ENCODE data around the gene FOXK2. TPM values are rescaled to one million over a fixed set of nuclear protein-coding genes. Genes with fewer than 3 reads are reported as not detected.

Gene FOXK2
- 10 to 100 TPM; 40.1 to 50.6 (median 44.8) TPM for polyA plus RNA-seq (ENCODE audit: insufficient read length in 3 of 3)
- long read RNA-seq, donor 1, full-length matches to known transcripts, result 19 of 25 reads
- long read RNA-seq, donor 1, partial matches to known transcripts, result 6 of 25 reads
- long read RNA-seq, donor 1, other reads (novel, unspliced or antisense), result 0 of 25 reads
- long read RNA-seq, donor 2, full-length matches to known transcripts, result 15 of 22 reads
- long read RNA-seq, donor 2, partial matches to known transcripts, result 7 of 22 reads
- long read RNA-seq, donor 2, other reads (novel, unspliced or antisense), result 0 of 22 reads
- long read RNA-seq, donor 3, full-length matches to known transcripts, result 24 of 37 reads
- long read RNA-seq, donor 3, partial matches to known transcripts, result 13 of 37 reads
- long read RNA-seq, donor 3, other reads (novel, unspliced or antisense), result 0 of 37 reads
- long read RNA-seq, donor 4, full-length matches to known transcripts, result 14 of 43 reads
- long read RNA-seq, donor 4, partial matches to known transcripts, result 29 of 43 reads
- long read RNA-seq, donor 4, other reads (novel, unspliced or antisense), result 0 of 43 reads
- long read RNA-seq, donor 5, full-length matches to known transcripts, result 15 of 28 reads
- long read RNA-seq, donor 5, partial matches to known transcripts, result 13 of 28 reads
- long read RNA-seq, donor 5, other reads (novel, unspliced or antisense), result 0 of 28 reads
- long read RNA-seq, donor 6, full-length matches to known transcripts, result 16 of 21 reads
- long read RNA-seq, donor 6, partial matches to known transcripts, result 5 of 21 reads
- long read RNA-seq, donor 6, other reads (novel, unspliced or antisense), result 0 of 21 reads
- long read RNA-seq, donor 7, full-length matches to known transcripts, result 26 of 64 reads
- long read RNA-seq, donor 7, partial matches to known transcripts, result 38 of 64 reads
- long read RNA-seq, donor 7, other reads (novel, unspliced or antisense), result 0 of 64 reads
- long read RNA-seq, donor 8, full-length matches to known transcripts, result 13 of 18 reads
- long read RNA-seq, donor 8, partial matches to known transcripts, result 5 of 18 reads
- long read RNA-seq, donor 8, other reads (novel, unspliced or antisense), result 0 of 18 reads
- long read RNA-seq, donor 9, full-length matches to known transcripts, result 17 of 60 reads
- long read RNA-seq, donor 9, partial matches to known transcripts, result 43 of 60 reads
- long read RNA-seq, donor 9, other reads (novel, unspliced or antisense), result 0 of 60 reads
- long read RNA-seq, donor 10, full-length matches to known transcripts, result 19 of 71 reads
- long read RNA-seq, donor 10, partial matches to known transcripts, result 52 of 71 reads
- long read RNA-seq, donor 10, other reads (novel, unspliced or antisense), result 0 of 71 reads
- long read RNA-seq, donor 11, full-length matches to known transcripts, result 16 of 51 reads
- long read RNA-seq, donor 11, partial matches to known transcripts, result 11 of 51 reads
- long read RNA-seq, donor 11, other reads (novel, unspliced or antisense), result 24 of 51 reads
- long read RNA-seq, donor 12, full-length matches to known transcripts, result 16 of 16 reads
- long read RNA-seq, donor 12, partial matches to known transcripts, result 0 of 16 reads
- long read RNA-seq, donor 12, other reads (novel, unspliced or antisense), result 0 of 16 reads
- long read RNA-seq, donor 13, full-length matches to known transcripts, result 15 of 25 reads
- long read RNA-seq, donor 13, partial matches to known transcripts, result 10 of 25 reads
- long read RNA-seq, donor 13, other reads (novel, unspliced or antisense), result 0 of 25 reads
- long read RNA-seq, donor 14, result 0 reads
- long read RNA-seq, donor 15, result 0 reads
- long read RNA-seq, donor 16, full-length matches to known transcripts, result 15 of 71 reads
- long read RNA-seq, donor 16, partial matches to known transcripts, result 56 of 71 reads
- long read RNA-seq, donor 16, other reads (novel, unspliced or antisense), result 0 of 71 reads

DNA sequence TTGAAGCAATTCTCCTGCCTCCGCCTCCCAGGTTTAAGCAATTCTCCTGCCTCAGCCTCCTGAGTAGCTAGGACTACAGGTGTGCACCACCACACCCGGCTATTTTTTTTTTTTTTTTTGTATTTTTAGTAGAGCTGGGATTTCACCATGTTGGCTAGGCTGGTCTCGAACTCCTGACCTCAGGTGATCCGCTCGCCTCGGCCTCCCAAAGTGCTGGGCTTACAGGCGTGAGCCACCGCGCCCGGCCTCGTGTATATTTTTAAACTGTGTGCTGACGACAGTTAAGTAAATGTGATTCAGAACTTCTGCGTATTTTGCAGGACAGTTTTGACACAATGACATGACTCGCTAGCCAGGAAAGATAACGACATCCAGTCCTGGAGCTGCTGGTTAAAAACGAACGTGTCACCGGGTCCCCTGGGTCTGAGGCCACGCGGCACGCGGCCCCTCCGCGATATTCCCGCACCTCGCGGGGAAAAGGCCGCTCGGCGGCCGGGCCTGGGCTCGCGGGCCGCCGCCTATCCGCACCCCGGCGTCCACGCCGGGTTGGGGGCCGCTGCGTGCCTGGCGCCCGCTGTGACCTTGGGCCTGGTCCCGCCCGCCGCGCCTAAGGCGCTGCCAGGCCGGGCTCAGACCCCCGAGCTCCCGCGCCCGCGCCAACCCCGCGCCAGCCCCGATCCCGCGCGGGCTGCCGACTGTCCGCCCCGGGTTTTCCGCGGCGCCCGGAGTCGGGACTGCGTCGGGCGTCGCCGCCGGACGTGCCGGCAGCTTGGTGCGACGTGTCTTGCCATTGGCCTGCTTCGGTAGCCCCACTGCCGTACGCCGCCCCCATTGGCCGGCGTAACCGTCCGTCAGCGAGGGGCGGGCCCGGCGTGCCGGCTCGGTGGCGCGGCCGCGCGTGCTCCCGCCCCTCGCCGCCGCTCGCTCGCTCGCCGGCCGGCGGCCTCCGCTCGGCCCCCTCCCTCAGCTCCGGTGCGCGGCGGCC lies at the start of gene FOXK2:
FOXK2 (plus strand) TSS at position 907 of the 985 bp plus-strand sequence. CDS start 157 bp downstream, outside the sequence.
- DNase-seq, result peak; percentile 92

DNA sequence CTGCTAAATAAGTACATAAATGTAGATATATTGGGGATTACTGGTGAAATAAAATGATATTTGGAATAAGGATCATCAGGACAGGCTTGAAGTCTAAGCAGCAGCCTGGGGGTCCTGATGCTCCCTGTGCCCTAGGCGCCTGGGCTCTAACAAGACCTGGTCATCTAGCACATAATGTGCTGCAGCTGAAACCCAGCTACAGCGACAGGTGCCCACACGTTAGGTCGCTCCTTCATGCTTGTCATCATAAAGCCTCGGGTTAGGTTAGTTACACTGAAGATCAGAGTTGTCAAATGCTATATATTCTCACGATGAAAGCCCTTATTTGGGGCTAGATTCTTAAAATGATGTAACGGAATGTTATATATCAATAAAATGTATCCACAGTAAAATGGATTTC lies 49.5 kb upstream of the FOXK2 start:
- no peak for DNase-seq

DNA sequence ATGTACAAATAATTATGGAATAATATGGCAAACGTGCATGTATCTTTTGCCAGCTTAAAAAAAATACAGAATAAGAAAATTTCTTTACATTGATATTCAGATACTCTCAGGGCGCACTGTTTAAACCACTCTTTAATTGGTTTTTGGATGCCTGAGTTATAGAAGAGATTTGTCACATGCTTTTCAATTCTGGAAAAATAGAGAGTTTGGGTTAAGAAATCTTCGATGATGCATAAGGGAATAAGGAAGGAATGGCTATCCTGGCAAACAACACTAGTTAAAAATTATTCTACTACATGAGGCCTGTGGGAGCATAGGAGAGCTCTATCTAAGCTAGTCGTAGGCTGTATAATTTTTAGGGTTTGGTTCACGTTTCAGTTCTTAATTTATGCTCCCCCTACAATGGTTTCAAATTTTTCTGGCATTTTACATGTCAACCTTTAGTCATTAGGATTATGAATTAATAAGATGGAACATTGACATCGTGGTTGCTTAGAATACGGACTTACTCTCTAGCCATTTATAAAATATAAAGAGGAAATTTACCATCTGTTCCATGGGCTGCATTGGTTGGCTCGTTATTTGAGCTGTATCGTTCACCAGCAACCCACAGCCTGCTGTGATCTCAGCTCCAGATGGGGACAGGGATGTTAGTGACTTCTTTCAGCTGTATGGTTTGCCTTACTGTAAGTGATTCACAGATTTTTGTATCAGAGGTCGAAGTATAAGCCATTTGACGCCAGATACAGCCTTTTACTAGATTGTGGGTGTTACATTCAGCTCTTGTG lies 45.1 kb upstream of the FOXK2 start:
- DNase-seq, result no peak

DNA sequence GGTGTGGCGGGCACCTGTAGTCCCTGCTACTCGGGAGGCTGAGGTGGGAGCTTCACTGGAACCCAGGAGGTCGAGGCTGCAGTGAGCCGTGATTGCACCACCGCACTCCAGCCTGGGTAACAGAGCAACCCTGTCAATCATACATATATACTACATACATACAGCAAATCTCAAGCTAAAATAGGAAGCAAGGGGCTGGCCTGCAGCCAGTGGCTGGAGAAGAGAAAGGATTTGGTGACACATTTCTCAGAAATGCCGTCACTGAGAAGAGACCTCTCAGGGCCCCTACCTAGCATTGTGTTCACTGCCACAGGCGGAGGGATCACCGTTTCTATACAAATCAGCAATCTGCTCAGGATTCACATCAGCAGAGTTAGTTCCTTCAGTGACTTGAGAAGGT lies 44.1 kb upstream of the FOXK2 start:
- DNase-seq, result no peak

DNA sequence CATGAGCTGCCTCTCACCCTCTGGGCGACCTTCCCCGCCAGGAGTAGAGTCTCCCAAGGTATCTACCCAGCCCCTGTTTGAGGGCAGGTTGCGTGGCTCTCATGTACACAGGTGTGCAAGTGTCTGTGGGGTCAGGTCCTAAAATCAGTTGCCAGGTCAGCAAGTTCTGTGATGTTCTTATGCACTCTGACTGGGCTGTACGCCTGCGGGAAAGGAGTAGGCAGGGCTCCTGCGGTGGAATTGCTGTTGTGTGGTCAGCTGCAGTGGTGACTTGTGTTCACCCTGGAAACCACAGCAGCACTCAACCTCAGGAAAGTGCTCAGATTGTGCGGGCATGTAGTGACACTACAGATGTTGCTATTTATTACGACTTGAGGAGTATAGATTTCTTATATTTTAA lies 41.6 kb upstream of the FOXK2 start:
- DNase-seq, result no peak

DNA sequence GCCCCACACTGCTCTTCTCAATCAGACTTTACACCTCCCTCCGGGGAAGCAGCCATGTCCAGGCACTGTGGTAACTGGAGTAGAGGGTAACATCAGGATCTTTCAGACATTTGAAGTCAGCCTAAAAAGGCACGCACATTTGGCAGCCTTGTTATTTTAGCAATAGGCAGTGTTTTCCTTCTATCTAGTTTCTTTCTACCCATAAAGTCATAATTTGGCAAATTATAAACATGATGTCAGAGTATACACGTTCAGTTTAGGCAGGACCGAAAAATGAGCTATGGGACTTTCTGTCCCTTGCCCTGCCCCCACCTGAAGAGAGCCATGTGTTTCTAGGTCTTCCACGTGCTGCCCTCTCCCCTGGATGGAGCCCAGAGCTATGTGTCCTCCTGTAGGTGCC lies 39.9 kb upstream of the FOXK2 start:
- DNase-seq, result no peak

DNA sequence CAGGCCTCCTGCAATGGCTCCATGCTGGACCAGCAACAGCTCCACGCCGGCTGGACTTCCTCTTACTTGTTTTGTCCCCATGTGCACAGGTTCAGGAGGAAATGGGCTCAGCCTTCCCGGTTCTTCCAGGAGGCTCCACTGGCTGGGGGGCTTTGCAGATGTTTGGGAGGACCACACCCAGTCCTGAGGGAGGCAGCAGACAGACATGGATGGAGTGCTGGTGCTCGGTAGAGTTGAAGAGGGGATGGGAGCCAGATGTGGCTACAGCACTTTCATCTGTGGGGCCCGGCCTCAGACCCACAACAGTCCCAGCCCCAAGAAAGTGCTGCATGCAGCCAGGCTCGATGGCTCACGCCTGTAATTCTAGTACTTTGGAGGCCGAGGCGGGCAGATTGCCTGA lies 39.2 kb upstream of the FOXK2 start:
- no peak for DNase-seq

DNA sequence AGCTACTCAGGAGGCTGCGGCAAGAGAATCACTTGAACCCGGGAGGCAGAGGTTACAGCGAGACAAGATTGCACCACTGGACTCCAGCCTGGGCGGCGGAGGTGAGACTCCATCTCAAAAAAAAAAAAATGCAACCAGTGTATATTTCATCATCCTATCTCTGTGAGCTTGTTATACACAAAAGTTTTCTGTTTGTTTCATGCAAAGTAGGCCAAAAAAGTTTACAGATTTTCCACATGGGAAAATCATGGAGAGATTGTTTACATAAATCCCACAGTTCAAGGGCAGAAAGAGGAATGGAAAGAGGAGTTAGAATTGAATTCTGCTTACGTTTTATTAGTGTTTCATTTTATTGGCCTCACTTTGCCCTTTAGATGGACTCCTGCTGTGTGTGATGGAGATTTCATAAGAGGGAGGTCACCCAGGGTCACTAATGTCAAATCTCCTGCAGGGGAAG lies 36.3 kb upstream of the FOXK2 start:
- no peak for DNase-seq

DNA sequence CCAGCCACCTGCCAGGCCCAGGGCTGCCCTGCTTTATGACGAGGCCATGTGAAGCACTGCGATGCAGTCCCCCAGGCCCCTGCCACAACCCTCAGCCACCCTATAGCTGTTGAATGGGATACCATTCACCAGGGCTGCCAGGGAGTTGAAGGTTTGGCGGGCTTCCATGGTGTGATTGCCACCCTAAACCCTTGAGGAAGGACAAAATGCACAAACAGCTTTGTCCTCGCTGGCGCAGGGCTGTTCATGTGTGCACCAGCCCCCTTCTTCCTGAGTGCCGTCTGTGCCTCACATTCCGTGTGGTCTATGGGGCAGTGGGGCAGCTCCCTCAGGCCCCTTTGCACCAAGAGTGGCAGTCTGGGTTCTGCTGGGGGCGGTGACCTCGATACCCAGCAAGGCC lies 35.7 kb upstream of the FOXK2 start:
- no peak for DNase-seq

DNA sequence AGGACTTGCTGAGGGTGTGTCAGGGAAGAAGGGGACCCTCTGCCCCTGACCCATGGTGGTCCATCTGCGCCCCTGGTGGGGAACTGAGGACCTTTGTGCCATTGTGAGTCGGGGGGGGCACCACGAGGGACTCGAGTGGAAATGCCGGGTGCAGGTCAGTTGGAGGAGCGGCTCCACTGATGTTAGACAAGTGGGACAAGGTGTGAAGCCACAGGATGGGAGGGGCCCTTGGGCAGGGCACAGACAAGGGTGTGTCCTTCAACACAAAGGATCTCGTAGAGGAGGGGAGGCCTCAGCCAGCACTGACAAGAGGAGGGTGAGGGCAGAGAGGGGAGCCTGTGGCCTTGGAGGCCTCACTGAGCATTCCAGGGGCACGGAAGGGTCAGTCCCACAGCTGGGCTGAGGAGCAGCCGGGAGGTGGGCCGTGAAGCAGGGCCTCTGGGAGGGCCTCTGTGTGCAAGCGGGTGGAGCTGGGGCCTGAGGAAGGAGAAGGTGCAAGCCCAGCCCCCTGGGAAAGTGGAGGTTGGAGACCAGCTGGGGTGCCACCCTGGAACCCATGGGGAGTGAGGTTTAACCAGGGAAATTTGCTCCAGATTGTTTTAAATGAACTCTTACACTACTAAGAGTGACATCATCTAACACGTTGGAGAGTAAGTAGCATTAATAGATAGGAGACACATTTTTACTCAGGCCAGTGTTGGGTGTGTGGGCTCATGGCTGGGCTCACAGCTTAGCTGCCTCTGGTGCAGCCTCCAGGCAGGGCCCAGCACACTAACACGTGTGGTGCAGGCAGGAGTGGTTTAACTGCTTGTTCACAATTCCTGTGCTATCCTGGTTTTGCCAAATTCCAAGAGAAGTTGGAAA lies 33.1 kb upstream of the FOXK2 start:
- no peak for DNase-seq

DNA sequence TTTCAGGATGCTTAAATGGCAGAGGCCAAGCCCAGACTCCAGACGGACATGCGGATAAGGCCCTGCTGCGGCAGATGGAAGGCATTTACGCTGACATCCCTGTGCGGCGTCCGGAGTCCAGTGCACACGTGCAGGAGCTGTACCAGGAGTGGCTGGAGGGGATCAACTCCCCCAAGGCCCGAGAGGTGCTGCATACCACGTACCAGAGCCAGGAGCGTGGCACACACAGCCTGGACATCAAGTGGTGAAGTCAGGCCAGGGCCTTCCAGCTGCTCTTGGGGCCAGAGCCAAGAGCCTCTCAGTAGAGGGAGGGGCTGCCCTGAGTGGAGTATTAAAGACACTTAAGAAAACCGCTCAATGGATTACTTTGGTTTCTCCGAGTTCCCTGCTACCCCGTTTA lies 31.6 kb upstream of the FOXK2 start:
- no peak for DNase-seq

DNA sequence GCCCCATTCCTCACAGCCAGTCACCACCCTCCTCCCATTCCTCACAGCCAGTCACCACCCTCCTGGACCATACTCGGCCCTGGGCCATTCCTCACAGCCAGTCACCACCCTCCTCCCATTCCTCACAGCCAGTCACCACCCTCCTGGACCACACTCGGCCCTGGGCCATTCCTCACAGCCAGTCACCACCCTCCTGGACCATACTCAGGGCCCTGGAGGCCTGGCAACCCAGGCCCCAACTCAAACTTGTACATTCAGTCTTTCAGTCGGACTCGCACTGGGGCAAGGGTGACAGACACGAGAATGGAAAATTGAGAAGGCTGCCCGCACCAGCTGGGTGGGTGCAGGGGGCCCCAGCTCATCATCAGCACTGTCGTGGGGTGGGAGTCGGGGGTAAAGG lies 30.4 kb upstream of the FOXK2 start:
- DNase-seq, result no peak

DNA sequence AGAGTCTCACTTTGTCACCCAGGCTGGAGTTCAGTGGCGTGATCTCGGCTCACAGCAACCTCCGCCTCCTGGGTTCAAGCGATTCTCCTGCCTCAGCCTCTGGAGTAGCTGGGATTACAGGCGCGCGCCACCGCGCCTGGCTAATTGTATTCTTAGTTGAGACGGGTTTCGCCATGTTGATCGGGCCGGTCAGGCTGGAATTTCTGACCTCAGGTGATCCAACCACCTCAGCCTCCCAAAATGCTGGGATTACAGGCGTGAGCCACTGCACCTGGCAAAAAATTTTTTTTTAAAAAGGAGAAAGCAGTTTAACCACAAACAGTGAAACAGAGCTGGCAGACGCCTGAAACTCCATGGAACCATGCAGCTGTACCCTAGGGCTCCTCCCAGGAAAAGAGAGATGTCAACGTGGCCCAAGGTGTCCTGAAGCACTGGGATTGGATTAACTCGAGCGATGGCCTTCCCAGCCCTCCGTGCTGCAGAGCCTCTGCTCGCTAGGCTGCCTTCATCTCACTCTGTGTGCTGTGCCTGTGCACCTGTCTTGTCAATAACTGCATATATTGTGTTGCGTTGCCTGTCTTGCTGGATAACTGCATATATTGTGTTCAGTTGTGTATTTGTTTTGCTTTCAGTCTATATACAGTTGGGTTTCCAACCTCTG lies 29.6 kb upstream of the FOXK2 start:
- no peak for DNase-seq

DNA sequence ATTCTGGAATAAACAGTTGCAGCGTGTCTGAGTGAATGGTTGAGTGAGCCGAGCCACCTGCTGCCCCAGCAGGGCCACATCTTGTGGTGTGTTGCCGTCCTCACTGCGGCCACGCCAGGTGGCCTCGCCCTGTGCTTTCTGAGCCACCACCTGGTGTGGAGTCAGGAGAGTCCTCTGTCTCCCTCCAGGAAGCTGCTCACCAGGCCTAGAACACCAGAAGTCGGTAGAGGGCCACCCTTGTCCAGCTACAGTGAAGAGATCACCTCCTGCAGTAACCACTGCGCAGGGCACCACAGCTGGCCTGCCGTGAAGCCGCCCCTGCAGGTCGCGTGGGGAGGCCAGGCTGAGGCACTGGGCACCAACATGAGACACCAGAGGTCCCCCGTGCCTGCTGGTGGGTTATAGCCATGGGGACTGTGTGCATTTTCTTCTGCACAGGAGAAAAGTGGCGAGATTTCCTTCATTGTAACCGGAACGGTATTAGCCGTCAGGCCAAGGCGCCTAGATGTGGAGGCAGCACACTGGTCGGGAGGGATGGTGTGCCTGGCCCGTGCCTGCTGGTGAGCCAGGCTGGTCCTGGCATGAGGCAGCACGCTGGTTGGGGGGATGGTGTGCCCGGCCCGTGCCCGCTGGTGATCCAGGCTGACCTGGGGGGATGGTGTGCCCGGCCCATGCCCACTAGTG lies 28.9 kb upstream of the FOXK2 start:
- no peak for DNase-seq

DNA sequence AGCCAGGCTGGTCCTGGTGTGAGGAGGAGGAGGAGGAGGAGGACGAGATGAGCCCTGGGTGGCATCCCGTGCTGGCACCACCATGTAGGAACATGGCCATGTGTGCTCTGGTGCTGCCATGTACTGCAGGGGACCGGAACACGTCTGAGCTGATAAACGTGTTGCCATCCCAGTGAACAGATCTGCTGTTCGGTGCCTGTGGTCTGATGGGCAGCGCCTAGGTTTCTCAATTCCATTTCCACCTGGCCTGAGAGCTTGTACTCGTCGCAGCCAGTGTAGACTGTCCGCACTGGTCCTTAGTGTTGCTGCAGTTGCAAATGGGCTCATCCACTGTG lies 28.4 kb upstream of the FOXK2 start:
- no peak for DNase-seq

DNA sequence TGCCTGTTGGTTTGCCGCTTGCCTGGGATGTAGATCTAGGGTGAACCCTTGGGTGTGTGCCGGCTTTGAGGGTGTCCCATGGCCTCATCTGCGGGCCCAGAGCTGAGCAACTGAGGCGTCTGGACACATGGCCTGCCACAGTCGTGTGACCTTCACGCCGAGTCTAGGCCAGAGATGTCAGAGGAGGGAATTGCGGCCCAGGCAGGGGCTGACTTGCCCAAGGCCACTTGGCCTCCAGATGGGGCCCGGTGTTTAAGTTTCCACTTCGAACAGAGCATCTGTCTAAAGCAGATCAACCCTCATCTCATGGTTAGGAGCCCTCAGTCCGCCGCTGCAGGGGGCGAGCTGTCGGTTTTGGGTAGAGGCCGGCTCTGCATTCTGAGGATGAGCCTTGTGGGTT lies 28.0 kb upstream of the FOXK2 start:
- DNase-seq, result no peak
